Type B pancreatic cell (in vitro differentiated cells): Measurements from ENCODE around the gene SLC35F1. TPM values are rescaled to one million over a fixed set of nuclear protein-coding genes. Genes with fewer than 3 reads are reported as not detected.

Source experiments
- DNase-seq: peaks from one replicate; pipeline ENCODE4 v3.0.0; 2021; ENCODE audit warnings: mixed read lengths; ENCODE audit not compliant: unreplicated experiment; ENCODE audit errors: extremely low spot score
- H3K27ac Mint-ChIP-seq: 2 replicates; pipeline ENCODE4 v1.8.0; 2021; ENCODE audit warnings: mild to moderate bottlenecking, mixed read lengths
- H3K27me3 Mint-ChIP-seq: 2 replicates; pipeline ENCODE4 v1.8.0; 2021; ENCODE audit warnings: mixed read lengths
- H3K36me3 Mint-ChIP-seq: 2 replicates; pipeline ENCODE4 v1.8.0; 2021; ENCODE audit warnings: mixed read lengths
- H3K4me1 Mint-ChIP-seq: one replicate; pipeline ENCODE4 v1.8.0; 2021; ENCODE audit warnings: mixed read lengths; ENCODE audit not compliant: unreplicated experiment
- H3K4me3 Mint-ChIP-seq: 2 replicates; pipeline ENCODE4 v1.8.0; 2021; ENCODE audit warnings: mild to moderate bottlenecking, mixed read lengths
- H3K9me3 Mint-ChIP-seq: 2 replicates; pipeline ENCODE4 v1.8.0; 2021; ENCODE audit warnings: mixed read lengths
- total RNA-seq: library from RNA; stranded (reverse); gene quantifications from 2 replicates; pipeline ENCODE4 v1.2.1, GENCODE V29; 2021; ENCODE audit warnings: low replicate concordance
- TF ChIP-seq, protein P1 (sequence below): fragments of 200-600 bp; sonication (generic); conservative IDR thresholded peaks from 2 replicates; pipeline ENCODE4 v1.5.0; 2021; ENCODE audit warnings: antibody characterized with exemption, mild to moderate bottlenecking

The SLC35F1 gene
- total RNA-seq, 1 donor from 2014 or later, result 6.1 TPM

DNA sequence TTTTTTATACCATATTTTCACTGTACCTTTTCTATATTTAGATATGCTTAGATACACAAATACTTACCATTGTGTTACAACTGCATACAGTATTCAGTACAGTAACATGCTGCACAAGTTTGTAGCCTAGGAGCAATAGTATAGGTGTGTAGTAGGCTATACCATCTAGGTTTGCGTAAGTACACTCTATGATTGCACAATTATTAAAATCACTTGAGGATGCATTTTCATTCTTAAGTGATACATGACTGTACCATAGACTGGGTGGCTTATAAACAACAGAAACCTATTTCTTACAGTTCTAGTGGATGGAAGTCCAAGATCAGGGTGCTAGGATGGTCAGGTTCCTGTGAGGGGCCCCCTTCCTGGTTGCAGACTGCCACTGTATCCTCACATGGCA lies 234.1 kb downstream of the SLC35F1 start:
- H3K4me1 Mint-ChIP-seq, result no peaks in the 10 kb centered on the region
- no peak overlapping the region for H3K27ac Mint-ChIP-seq
- TF ChIP-seq, protein P1, sequence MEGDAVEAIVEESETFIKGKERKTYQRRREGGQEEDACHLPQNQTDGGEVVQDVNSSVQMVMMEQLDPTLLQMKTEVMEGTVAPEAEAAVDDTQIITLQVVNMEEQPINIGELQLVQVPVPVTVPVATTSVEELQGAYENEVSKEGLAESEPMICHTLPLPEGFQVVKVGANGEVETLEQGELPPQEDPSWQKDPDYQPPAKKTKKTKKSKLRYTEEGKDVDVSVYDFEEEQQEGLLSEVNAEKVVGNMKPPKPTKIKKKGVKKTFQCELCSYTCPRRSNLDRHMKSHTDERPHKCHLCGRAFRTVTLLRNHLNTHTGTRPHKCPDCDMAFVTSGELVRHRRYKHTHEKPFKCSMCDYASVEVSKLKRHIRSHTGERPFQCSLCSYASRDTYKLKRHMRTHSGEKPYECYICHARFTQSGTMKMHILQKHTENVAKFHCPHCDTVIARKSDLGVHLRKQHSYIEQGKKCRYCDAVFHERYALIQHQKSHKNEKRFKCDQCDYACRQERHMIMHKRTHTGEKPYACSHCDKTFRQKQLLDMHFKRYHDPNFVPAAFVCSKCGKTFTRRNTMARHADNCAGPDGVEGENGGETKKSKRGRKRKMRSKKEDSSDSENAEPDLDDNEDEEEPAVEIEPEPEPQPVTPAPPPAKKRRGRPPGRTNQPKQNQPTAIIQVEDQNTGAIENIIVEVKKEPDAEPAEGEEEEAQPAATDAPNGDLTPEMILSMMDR, result no peak
- no peak for DNase-seq
- no peak overlapping the region for H3K4me3 Mint-ChIP-seq
- H3K9me3 Mint-ChIP-seq, result no peaks in the 10 kb centered on the region
- H3K27me3 Mint-ChIP-seq, result no peaks in the 10 kb centered on the region
- no peaks in the 10 kb centered on the region for H3K36me3 Mint-ChIP-seq

DNA sequence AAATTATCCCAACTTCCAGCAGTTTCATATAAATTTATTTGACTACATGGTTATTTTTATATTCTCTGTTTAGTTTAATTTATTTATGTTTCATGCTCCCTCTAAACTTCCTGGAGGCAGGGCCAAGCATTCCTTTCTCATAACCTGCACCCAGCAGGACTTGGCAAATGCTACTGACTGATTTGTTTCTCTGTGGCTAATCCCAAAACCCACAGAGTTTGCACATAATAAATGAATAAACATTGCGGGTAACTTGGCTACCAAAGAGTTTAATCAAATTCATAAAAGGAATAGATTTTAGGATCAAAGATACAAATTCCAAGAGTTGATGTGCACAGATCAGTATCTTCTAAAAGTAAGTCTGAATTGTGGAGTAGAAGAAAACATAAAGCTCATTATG lies 239.5 kb downstream of the SLC35F1 start:
- H3K4me3 Mint-ChIP-seq, result no peak overlapping the region
- H3K36me3 Mint-ChIP-seq, result no peaks in the 10 kb centered on the region
- TF ChIP-seq, protein P1, result no peak
- H3K27me3 Mint-ChIP-seq, result no peaks in the 10 kb centered on the region
- DNase-seq, result no peak
- no peak overlapping the region for H3K27ac Mint-ChIP-seq
- H3K4me1 Mint-ChIP-seq, result no peaks in the 10 kb centered on the region
- no peaks in the 10 kb centered on the region for H3K9me3 Mint-ChIP-seq

DNA sequence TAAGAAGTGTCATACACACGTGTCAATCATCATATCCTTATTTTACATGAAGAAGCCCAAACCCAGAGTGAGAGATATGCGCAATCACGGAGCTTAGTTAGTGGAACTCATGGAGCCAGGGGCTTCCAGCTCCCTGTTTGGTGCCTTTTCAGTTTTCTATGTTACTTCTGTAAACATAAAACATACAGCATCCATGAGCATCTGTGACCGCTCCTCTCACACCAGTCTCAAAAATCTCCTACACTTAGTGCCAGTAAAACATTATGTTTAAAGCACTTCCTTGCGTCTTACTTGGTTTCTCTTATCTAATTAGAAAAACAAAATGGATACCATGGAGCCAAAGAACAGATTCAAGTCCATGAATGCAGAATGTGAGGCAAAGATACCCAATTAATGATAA lies 240.4 kb downstream of the SLC35F1 start:
- no peaks in the 10 kb centered on the region for H3K27me3 Mint-ChIP-seq
- H3K36me3 Mint-ChIP-seq, result no peaks in the 10 kb centered on the region
- no peak for DNase-seq
- no peaks in the 10 kb centered on the region for H3K4me1 Mint-ChIP-seq
- no peak overlapping the region for H3K27ac Mint-ChIP-seq
- no peak overlapping the region for H3K4me3 Mint-ChIP-seq
- H3K9me3 Mint-ChIP-seq, result no peaks in the 10 kb centered on the region
- TF ChIP-seq, protein P1, result no peak

DNA sequence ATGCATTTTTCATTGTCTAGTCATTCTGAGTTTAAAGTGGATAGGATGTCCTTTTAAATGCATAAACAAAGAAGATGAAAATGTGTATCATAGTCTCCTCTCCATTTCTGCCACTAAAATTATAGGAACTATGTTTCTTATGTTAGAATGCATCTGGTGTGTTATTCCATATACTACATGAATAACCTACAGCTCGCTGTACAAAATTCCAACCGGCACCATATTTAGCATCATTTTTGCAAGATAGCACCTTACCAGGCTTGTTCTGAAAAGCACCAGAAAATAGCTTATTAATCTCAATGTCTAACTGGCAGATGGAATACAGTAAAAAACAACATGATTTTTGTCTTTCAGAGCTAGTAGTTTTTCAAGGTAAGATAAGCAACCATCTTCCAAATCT lies 241.5 kb downstream of the SLC35F1 start:
- Mint-ChIP-seq H3K9me3 (no peaks in the 10 kb centered on the region), H3K27me3 (no peaks in the 10 kb centered on the region), H3K36me3 (no peaks in the 10 kb centered on the region)

DNA sequence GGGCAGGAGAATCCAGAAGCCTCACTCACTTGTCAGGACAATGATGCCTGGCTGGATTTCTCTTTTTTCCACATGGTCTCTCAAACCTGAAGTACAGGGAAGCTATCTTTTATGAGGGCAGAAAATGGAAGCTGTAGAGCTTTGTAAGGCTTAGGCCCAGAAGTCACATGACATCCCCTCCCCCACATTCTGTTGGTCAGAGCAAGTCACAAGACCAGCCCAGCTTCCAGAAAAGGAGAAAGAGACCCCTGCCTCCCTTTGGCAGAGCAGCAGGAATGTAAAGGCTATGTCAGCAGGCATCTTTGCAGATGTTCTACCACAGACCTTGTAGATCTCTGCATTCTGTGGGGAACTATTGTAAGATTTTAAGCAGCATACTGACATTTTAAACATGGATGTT lies 245.5 kb downstream of the SLC35F1 start:
- Mint-ChIP-seq H3K27ac (no peak overlapping the region), H3K4me1 (no peaks in the 10 kb centered on the region), H3K36me3 (no peaks in the 10 kb centered on the region), H3K27me3 (no peaks in the 10 kb centered on the region), H3K9me3 (no peaks in the 10 kb centered on the region), H3K4me3 (no peak overlapping the region)
- TF ChIP-seq, protein P1, result no peak
- no peak for DNase-seq

More for the DNA sequence above, 241.5 kb downstream of the SLC35F1 start:
- no peak for DNase-seq
- Mint-ChIP-seq H3K27ac (no peak overlapping the region), H3K4me1 (no peaks in the 10 kb centered on the region), H3K4me3 (no peak overlapping the region)
- TF ChIP-seq, protein P1, result no peak

DNA sequence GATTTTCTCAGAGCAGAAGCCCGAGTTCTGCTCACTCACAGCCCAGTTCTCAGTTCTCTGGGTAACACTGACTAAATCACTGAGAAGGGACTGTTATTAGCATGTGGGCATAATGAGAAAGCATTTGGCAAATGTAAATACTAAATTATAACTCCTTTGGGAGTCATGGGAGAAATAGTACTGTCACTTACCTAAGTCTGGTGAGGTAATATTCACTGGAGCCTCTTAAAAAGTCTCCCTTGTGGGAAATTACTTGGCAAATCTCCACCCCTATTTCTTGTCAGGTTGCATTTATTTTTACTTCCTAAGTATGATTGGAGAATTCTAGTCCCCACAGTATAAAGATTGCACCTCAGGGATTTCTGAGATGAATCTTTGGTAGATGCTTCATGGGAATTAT lies 254.3 kb downstream of the SLC35F1 start:
- no peak for DNase-seq
- Mint-ChIP-seq H3K4me3 (no peak overlapping the region), H3K27me3 (no peaks in the 10 kb centered on the region), H3K36me3 (no peaks in the 10 kb centered on the region), H3K9me3 (no peaks in the 10 kb centered on the region), H3K27ac (no peak overlapping the region), H3K4me1 (no peaks in the 10 kb centered on the region)
- TF ChIP-seq, protein P1, result no peak
